Activated CD4-positive, alpha-beta T cell treated with anti-CD3 and anti-CD28 coated beads, Interleukin-2, Interleukin-4, amounts not matched to agents 100 ng/mL and 50 ng/mL, durations not matched to agents 16 hours and 8 hours (primary cell): ENCODE measurements around the gene TRPM2.
"Not testable (repeated sequence)": the region's sequence is repeated elsewhere in the genome, so short reads cannot be mapped to it uniquely, and the experiment has no call there.

Experiments used
- DNase-seq: peaks from one replicate; pipeline ENCODE4 v3.0.0-alpha.2; 2020; ENCODE audit warnings: low spot score

The TRPM2 gene

DNA sequence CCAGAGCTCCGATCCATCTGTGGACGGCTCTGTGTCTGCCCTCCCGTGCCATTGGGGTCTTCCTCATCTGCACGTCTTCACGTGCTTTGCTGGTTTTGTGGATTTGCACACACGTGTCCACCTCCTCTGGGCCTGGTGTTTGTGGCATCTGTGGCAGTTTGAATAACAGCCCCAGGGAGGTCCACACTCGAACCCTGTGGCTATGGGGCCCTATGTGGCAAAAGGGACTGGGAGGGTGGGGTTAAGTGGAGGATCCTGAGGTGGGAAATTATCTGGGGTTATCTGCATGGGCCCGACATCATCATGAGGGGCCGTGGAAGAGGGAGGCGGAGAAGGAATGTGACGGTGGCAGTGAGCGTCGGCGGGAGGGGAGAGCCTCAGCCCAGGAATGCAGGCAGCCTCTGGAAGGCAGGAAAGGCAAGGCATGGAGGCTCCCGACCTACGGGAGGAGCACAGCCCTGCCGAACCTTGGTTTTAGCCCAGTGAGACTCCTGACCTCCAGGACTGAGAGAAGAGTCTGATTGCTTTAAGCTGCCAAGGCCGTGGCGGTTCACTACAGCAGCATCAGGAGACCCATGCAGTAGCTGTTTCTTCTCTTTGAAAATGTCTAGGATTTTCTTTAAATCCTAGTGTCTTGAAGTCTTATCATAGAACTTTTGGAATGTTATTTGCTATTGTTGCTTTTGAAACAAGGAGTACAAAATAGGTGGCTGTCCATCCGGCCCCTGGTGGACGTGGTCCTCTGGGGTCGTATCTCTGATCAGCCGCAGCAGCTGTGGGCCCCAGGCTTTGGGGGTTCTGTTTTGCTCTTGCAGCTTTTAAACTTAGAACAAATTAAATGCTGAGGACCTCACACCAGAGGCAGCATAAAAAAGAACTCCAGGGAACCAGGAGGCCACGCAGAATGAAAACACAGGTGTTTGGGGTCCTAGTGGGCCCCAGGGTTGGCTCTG is 61.9 kb downstream of the TRPM2 start:
- no peak for DNase-seq

GRCh38 chr21:44416193-44416592 is 62.8 kb downstream of the TRPM2 start:
- DNase-seq, result no peak

- DNase-seq, result not testable (repeated sequence)
These were observed 64.2 kb downstream of the TRPM2 start for GRCh38 chr21:44417621-44418107.

GRCh38 chr21:44418108-44418875 is 64.9 kb downstream of the TRPM2 start:
- no peak for DNase-seq

GRCh38 chr21:44418876-44419230 is 65.4 kb downstream of the TRPM2 start:
- DNase-seq, result no peak

- no peak for DNase-seq
These were observed 66.3 kb downstream of the TRPM2 start for GRCh38 chr21:44419679-44420078.

GRCh38 chr21:44420416-44421205 is 67.2 kb downstream of the TRPM2 start:
- DNase-seq, result no peak

GRCh38 chr21:44421901-44422840 is 68.8 kb downstream of the TRPM2 start:
- no peak for DNase-seq

- no peak for DNase-seq
These were observed 69.9 kb downstream of the TRPM2 start for GRCh38 chr21:44423312-44423821.

- no peak for DNase-seq
These were observed 70.7 kb downstream of the TRPM2 start for GRCh38 chr21:44423941-44424607.

DNA sequence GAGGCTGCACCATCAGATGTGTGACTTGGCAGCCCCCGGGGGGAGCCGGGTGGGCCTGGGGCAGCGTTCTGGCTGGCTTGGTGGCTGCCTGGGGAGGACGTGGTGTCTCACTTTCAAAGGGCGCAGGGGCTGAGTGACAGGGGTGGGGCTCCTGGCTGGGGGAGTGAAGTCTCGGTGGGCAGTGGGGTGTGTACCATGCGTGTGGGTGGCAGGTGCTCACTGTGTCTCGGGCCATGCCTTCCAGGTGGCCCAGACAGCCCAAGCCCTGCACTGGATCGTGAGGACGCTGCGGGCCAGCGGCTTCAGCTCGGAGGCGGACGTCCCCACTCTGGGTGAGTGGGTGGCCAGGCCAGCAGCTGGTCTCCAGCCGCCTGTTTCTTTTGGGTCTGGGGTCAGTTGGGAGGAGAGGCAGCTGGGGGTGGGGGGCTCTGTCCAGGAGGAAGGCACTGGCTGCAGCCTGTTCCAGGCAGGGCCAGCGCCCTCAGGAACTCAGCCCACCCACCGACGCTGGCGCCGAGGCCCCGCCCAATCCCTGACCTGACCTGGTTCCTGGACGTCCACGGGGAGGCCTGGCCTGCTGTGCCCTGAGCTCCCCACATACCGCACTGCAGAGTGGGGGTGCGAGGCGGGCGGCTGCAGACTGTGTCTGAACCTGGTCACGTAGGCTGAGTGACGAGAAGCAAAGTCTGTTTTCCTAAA is 71.3 kb downstream of the TRPM2 start:
- no peak for DNase-seq

DNA sequence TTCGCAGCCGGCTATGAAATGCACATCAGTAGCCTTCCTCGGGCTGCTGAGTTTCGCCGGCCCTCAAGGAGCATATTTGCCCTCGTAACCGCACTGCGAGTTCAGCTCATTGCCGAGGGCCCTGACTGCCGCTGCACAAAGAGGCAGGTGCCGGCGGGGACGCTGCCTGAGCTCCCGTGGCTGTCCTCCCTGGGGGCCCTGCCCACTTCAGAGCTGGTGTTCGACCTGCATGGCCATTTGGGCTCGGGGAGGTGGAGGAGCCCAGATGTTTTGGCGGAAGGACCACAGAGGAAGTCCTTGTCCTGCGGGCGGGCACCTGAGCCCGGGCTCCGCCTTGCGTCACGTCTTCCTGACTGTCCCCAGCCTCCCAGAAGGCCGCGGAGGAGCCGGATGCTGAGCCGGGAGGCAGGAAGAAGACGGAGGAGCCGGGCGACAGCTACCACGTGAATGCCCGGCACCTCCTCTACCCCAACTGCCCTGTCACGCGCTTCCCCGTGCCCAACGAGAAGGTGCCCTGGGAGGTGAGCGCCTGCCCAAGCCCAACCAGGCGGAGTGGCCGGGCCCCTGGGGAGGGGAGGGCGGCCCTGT is 72.0 kb downstream of the TRPM2 start:
- no peak for DNase-seq

- no peak for DNase-seq
These were observed 72.7 kb downstream of the TRPM2 start for GRCh38 chr21:44425895-44426662.

- no peak for DNase-seq
These were observed 73.3 kb downstream of the TRPM2 start for GRCh38 chr21:44426663-44427191.

DNA sequence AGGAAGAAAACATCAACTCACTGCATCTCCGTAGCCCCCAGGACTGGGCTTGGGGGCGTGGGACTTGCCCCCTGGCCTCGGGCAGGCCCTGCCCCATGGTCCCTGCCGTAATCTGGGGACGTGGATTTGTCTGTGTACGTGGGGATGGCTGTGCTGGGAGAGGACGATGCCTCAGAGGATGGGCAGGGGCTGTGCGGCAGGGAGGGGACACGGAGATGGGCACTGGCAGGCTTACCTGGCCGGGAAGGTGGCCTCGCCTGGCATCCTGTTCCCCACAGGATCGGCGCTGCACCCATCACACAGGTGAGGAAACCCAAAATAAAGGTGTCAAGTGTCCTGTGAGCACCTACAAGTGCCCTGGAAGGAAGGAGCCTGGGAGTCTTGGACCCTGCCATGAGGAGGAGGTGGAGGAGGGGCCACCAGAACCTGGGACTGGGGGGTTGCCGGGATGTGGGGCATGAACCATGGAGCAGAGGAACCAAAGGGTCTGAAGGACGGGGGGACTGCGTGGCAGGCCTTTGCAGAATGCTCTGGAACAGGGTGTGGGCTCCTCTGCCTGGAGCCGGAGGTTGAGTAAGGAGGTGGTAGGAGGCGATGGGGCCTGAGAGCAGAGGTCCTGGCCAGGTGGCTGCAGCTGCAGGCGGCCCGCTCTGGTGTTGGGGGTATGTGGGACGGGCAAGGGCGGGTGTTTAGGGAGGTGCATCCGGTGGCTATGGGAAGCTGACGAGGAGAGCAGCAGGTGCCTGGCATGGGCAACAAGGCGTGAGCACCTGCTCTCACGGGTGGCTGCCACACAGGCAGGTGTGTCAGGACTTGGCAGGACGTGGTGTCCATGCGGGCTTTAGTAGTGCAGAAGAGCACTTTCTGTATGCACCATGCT is 74.1 kb downstream of the TRPM2 start:
- DNase-seq, result no peak

- peak; percentile 32 for DNase-seq
These were observed 75.0 kb downstream of the TRPM2 start for GRCh38 chr21:44428281-44428960.

- DNase-seq, result no peak
These were observed 76.5 kb downstream of the TRPM2 start for GRCh38 chr21:44429894-44430293.
